Trophoblast cell (in vitro differentiated cells and primary cell): ENCODE data around the gene CDH24.
A peak's percentile ranks its signal among the peaks of the same experiment; 100 is the strongest.

Experiments used
- DNase-seq, 2 donors: peaks; one replicate each; pipeline ENCODE4 v3.0.0-alpha.2; 2016
- H2AFZ ChIP-seq: 2 replicates; pipeline ENCODE4 v1.6.1; 2013; ENCODE audit warnings: low read length, moderate library complexity, mild to moderate bottlenecking; ENCODE audit not compliant: insufficient read depth, poor library complexity
- H2AK5ac ChIP-seq: 2 replicates; pipeline ENCODE4 v1.6.1; 2013; ENCODE audit warnings: mild to moderate bottlenecking, low read length
- H2BK120ac ChIP-seq: 2 replicates; pipeline ENCODE4 v1.6.1; 2013; ENCODE audit warnings: low read length, mild to moderate bottlenecking, moderate library complexity; ENCODE audit not compliant: insufficient read depth, poor library complexity
- H2BK12ac ChIP-seq: 2 replicates; pipeline ENCODE4 v1.6.1; 2013; ENCODE audit warnings: mild to moderate bottlenecking, low read length, moderate library complexity
- H2BK5ac ChIP-seq: 2 replicates; pipeline ENCODE4 v1.6.1; 2013; ENCODE audit warnings: low read length, low read depth, moderate library complexity, mild to moderate bottlenecking; ENCODE audit not compliant: poor library complexity
- H3K14ac ChIP-seq: 2 replicates; pipeline ENCODE4 v1.6.1; 2013; ENCODE audit warnings: mild to moderate bottlenecking, low read length
- H3K18ac ChIP-seq: 2 replicates; pipeline ENCODE4 v1.6.1; 2013; ENCODE audit warnings: mild to moderate bottlenecking, low read length
- H3K23ac ChIP-seq: 2 replicates; pipeline ENCODE4 v1.6.1; 2013; ENCODE audit warnings: low read length
- H3K27ac ChIP-seq: 2 replicates; pipeline ENCODE4 v1.5.1; 2013; ENCODE audit warnings: low read depth, mild to moderate bottlenecking, inconsistent platforms, low read length, moderate library complexity
- H3K27me3 ChIP-seq: 2 replicates; pipeline ENCODE4 v1.6.1; 2013; ENCODE audit warnings: inconsistent platforms, mild to moderate bottlenecking, low read length, moderate library complexity; ENCODE audit not compliant: insufficient read depth
- H3K36me3 ChIP-seq, 2 experiments: 1 replicate in 1 of 2; 2 replicates in 1 of 2; pipeline ENCODE4 v1.6.1; 2013; ENCODE audit warnings: low read length in 2 of 2, mild to moderate bottlenecking in 2 of 2, moderate library complexity in 1 of 2; ENCODE audit not compliant: insufficient read depth in 2 of 2, control insufficient read depth in 1 of 2
- H3K4ac ChIP-seq: 2 replicates; pipeline ENCODE4 v1.6.1; 2013; ENCODE audit warnings: low read depth, mild to moderate bottlenecking, low read length, moderate library complexity
- H3K4me1 ChIP-seq, 2 experiments: 1 replicate in 1 of 2; 2 replicates in 1 of 2; pipeline ENCODE4 v1.6.1; 2013; ENCODE audit warnings: low read length in 2 of 2, mild to moderate bottlenecking in 2 of 2, moderate library complexity in 1 of 2; ENCODE audit not compliant: insufficient read depth in 2 of 2, control insufficient read depth in 1 of 2
- H3K4me2 ChIP-seq: 2 replicates; pipeline ENCODE4 v1.6.1; 2013; ENCODE audit warnings: inconsistent platforms, mild to moderate bottlenecking, low read length, moderate library complexity
- H3K4me3 ChIP-seq: 2 replicates; pipeline ENCODE4 v1.5.1; 2013; ENCODE audit warnings: mild to moderate bottlenecking, low read depth, low read length, inconsistent platforms
- H3K79me1 ChIP-seq: one replicate; pipeline ENCODE4 v1.6.1; 2013; ENCODE audit warnings: low read length
- H3K79me2 ChIP-seq: 2 replicates; pipeline ENCODE4 v1.6.1; 2013; ENCODE audit warnings: low read length, mild to moderate bottlenecking; ENCODE audit not compliant: control insufficient read depth, insufficient read depth, poor library complexity
- H3K9ac ChIP-seq: 2 replicates; pipeline ENCODE4 v1.6.1; 2013; ENCODE audit warnings: mild to moderate bottlenecking, low read length
- H3K9me3 ChIP-seq: 2 replicates; pipeline ENCODE4 v1.6.1; 2013; ENCODE audit warnings: low read depth, mild to moderate bottlenecking, control low read depth, inconsistent platforms, low read length; ENCODE audit not compliant: insufficient read depth
- H4K12ac ChIP-seq: 2 replicates; pipeline ENCODE4 v1.6.1; 2013; ENCODE audit warnings: low read depth, mild to moderate bottlenecking, low read length, moderate library complexity
- H4K8ac ChIP-seq: 2 replicates; pipeline ENCODE4 v1.6.1; 2013; ENCODE audit warnings: low read depth, mild to moderate bottlenecking, low read length, moderate library complexity
- H4K91ac ChIP-seq: one replicate; pipeline ENCODE4 v1.6.1; 2013; ENCODE audit warnings: low read depth, mild to moderate bottlenecking, low read length, moderate library complexity
- WGBS: extraction: QIAGEN DNeasy Blood & Tissue Kit; methylation state at CpG from one replicate; pipeline ENCODE4 v1.1.7; 2013; ENCODE audit warnings: missing lambda C conversion rate; ENCODE audit not compliant: insufficient read length, insufficient coverage; ENCODE audit errors: extremely low coverage; 5-methylcytosine and 5-hydroxymethylcytosine counted together

CDH24 gene

DNA sequence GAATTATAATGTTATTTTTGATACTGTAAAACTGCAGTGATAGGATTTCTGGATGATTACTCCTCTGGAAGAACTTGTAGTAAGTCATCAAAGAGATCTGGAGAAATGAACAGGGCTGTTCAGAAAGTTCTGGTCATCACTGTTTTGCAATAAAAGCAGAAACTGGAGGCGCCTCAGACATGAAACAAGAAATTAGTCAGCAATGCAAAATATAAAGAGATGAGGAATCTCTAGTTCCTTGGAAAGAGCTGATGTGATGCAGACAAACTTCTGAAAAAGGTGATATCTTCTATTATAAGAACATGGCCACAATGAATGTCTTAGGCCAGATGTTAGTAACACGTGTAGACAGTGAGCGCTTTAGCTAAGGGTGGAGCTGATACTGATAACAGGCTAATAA is 28.1 kb upstream of the CDH24 start:
- H3K4me1 ChIP-seq = no peaks in the 10 kb centered on the region
- DNase-seq = no peak
- H3K79me2 ChIP-seq = no peaks in the 10 kb centered on the region
- H3K14ac ChIP-seq = no peak overlapping the region
- no peak overlapping the region for H2BK120ac ChIP-seq
- H4K91ac ChIP-seq = no peak overlapping the region
- H2AFZ ChIP-seq = no peak overlapping the region
- no peak overlapping the region for H3K9ac ChIP-seq
- H3K79me1 ChIP-seq = no peaks in the 10 kb centered on the region
- no peak overlapping the region for H3K23ac ChIP-seq
- no peaks in the 10 kb centered on the region for H3K9me3 ChIP-seq
- no peak overlapping the region for H3K18ac ChIP-seq
- H2AK5ac ChIP-seq = no peak overlapping the region
- H3K27ac ChIP-seq = no peak overlapping the region
- no peak overlapping the region for H2BK5ac ChIP-seq
- no CpG with 5 or more reads among the region's 3 CpGs for WGBS
- H4K8ac ChIP-seq = no peak overlapping the region
- H3K4ac ChIP-seq = no peak overlapping the region
- no peak overlapping the region for H3K4me3 ChIP-seq
- no peak overlapping the region for H3K4me2 ChIP-seq
- no peak overlapping the region for H2BK12ac ChIP-seq
- peaks cover 33 to 45% of the 10 kb centered on the region in 2 experiments for H3K36me3 ChIP-seq
- no peaks in the 10 kb centered on the region for H3K27me3 ChIP-seq
- no peak overlapping the region for H4K12ac ChIP-seq

GRCh38 chr14:23080474-23080873 is 23.2 kb upstream of the CDH24 start:
- H2BK5ac ChIP-seq = no peak overlapping the region
- H4K91ac ChIP-seq = no peak overlapping the region
- H3K23ac ChIP-seq = no peak overlapping the region
- H4K8ac ChIP-seq = no peak overlapping the region
- no peak overlapping the region for H3K4ac ChIP-seq
- H2AFZ ChIP-seq = no peak overlapping the region
- no peak overlapping the region for H3K14ac ChIP-seq
- no peak overlapping the region for H3K27ac ChIP-seq
- 100% methylated on average over 1 of the region's 1 CpG for WGBS
- H3K4me2 ChIP-seq = no peak overlapping the region
- no peak overlapping the region for H3K9ac ChIP-seq
- H3K36me3 ChIP-seq = peaks cover 32 to 51% of the 10 kb centered on the region in 2 experiments
- H2AK5ac ChIP-seq = no peak overlapping the region
- H4K12ac ChIP-seq = no peak overlapping the region
- no peaks in the 10 kb centered on the region for H3K27me3 ChIP-seq
- H2BK120ac ChIP-seq = no peak overlapping the region
- H3K4me3 ChIP-seq = no peak overlapping the region
- DNase-seq = no peak
- peaks cover 8% of the 10 kb centered on the region for H3K79me1 ChIP-seq
- H3K4me1 ChIP-seq = peaks cover 18% of the 10 kb centered on the region in 2 experiments
- H2BK12ac ChIP-seq = no peak overlapping the region
- H3K9me3 ChIP-seq = no peaks in the 10 kb centered on the region
- no peak overlapping the region for H3K18ac ChIP-seq
- no peaks in the 10 kb centered on the region for H3K79me2 ChIP-seq

DNA sequence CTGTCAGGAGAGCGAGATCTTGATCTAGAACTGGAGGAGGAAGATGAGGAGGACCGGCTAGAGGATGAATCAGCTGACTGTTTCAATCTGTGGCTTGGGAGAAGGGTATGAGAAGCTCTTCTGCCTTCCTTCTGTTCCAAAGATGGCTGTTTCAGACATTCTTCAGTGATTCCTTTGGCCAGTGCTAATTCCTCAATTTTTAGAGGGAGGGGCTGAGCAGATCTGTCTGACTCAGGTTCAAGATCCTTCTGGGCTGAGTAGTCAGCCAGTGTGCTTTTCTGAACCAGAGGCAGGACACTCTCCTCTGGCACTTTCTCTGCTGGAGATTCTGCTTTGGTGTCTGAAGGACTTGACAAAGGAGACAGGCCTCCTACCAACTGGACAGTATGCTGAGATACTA is 22.4 kb upstream of the CDH24 start:
- no peak overlapping the region for H4K12ac ChIP-seq
- no peaks in the 10 kb centered on the region for H3K27me3 ChIP-seq
- peaks cover 8% of the 10 kb centered on the region for H3K79me1 ChIP-seq
- no peak overlapping the region for H3K4me3 ChIP-seq
- no peak overlapping the region for H2BK12ac ChIP-seq
- peak overlapping the region; percentile 22 for H2BK5ac ChIP-seq
- no peak overlapping the region for H3K23ac ChIP-seq
- no peak overlapping the region for H4K91ac ChIP-seq
- H2BK120ac ChIP-seq = no peak overlapping the region
- no peak overlapping the region for H2AK5ac ChIP-seq
- H3K18ac ChIP-seq = no peak overlapping the region
- no peaks in the 10 kb centered on the region for H3K79me2 ChIP-seq
- no peak overlapping the region for H3K4me2 ChIP-seq
- H3K4ac ChIP-seq = no peak overlapping the region
- no CpG with 5 or more reads among the region's 2 CpGs for WGBS
- H3K36me3 ChIP-seq = peaks cover 28 to 47% of the 10 kb centered on the region in 2 experiments
- peak in 1 of 2 donors; percentile 32 for DNase-seq
- no peak overlapping the region for H3K14ac ChIP-seq
- peak overlapping the region; percentile 70 for H3K27ac ChIP-seq
- no peak overlapping the region for H2AFZ ChIP-seq
- H3K4me1 ChIP-seq = peaks cover 18% of the 10 kb centered on the region in 2 experiments
- peak overlapping the region; percentile 43 for H3K9ac ChIP-seq
- H4K8ac ChIP-seq = no peak overlapping the region
- H3K9me3 ChIP-seq = no peaks in the 10 kb centered on the region

DNA sequence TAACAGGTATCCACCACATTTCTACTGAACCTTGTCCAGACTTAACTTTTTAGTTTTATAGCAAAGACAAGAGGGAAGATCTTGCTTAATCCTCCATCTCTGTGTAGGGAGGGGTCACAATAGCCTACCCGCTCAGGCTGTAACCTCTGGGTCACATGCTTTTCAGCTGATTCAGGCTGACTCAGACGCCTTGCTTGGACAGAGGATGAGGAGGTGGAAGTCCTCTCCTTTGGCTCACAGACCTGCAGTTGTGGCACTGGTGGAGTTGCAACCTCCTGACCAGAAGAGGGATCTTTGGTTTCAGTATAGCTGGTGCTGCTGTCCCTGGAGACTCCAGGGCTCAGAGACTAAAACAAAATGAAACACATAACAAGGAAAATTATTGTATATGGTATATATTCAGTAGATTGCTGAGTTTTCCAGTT is 21.4 kb upstream of the CDH24 start:
- Histone ChIP-seq H2BK12ac (no peak overlapping the region), H3K36me3 (peaks cover 21 to 46% of the 10 kb centered on the region in 2 experiments), H3K4me1 (peaks cover 18% of the 10 kb centered on the region in 2 experiments), H3K23ac (no peak overlapping the region), H4K12ac (no peak overlapping the region), H3K4me2 (no peak overlapping the region), H3K79me1 (peaks cover 8% of the 10 kb centered on the region), H3K4me3 (no peak overlapping the region), H4K91ac (no peak overlapping the region), H3K27ac (peak overlapping the region; percentile 70), H3K14ac (no peak overlapping the region), H4K8ac (no peak overlapping the region), H3K9ac (no peak overlapping the region), H2AFZ (no peak overlapping the region), H2BK120ac (no peak overlapping the region), H3K79me2 (no peaks in the 10 kb centered on the region), H3K27me3 (no peaks in the 10 kb centered on the region), H2AK5ac (no peak overlapping the region), H2BK5ac (peak overlapping the region; percentile 18), H3K18ac (no peak overlapping the region), H3K9me3 (no peaks in the 10 kb centered on the region), H3K4ac (no peak overlapping the region)
- DNase-seq = peak; percentile 95 to 98
- WGBS = no CpG with 5 or more reads among the region's 2 CpGs
